ENCODE data around the gene GPSM1. TPM values are rescaled to one million over a fixed set of nuclear protein-coding genes. Genes with fewer than 3 reads are reported as not detected.

The GPSM1 gene
- total RNA-seq, 2 donors from 2014 or later, result 15.8 to 23.1 TPM

GRCh38 chr9:136329211-136329627, 1.9 kb downstream of the GPSM1 start:
- H3K27ac ChIP-seq, result no peak overlapping the region
- DNase-seq, result no peak
- intact Hi-C loops (cut with DNase I), result no loop called here

DNA sequence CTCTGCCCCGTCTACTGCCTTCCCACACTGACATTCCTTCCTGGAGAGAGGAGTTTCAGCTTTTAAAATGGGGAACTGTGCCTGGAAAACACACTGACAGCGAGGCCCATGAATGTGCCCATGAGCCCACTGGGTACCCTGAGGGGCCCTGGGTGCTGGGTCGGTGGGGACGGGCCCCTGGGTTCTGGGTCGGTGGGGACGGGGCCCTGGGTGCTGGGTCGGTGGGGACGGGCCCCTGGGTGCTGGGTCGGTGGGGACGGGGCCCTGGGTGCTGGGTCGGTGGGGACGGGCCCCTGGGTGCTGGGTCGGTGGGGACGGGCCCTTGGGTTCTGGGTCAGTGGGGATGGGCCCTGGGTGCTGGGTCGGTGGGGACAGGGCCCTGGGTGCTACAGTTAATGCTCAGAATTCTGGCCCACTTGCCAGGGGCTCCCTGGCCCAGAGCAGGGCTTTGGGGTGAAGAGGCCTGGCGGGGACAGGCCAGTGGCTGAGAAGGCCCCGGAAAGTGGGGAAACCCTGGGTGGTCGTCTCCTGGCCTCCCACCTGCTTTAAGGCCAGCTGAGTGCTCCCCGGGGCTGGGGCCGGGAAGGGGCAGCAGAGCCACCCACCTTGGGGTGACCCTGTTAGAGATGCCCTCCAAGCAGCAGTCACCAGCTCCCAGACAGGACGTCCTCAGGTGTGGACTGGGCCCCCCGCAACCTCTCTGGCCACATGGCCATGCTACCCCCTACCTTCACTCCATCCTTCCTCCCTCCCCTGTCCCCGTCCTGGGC, 2.5 kb downstream of the GPSM1 start:
- intact Hi-C loops (cut with DNase I), result loop anchor here (5.0 kb wide), 1 partner anchor 37 kb away; no protein-coding TSS in a partner anchor
- no peak for TF ChIP-seq POLR2A (IDR thresholded peaks at IDR 0.05)
- TF ChIP-seq, protein P1, sequence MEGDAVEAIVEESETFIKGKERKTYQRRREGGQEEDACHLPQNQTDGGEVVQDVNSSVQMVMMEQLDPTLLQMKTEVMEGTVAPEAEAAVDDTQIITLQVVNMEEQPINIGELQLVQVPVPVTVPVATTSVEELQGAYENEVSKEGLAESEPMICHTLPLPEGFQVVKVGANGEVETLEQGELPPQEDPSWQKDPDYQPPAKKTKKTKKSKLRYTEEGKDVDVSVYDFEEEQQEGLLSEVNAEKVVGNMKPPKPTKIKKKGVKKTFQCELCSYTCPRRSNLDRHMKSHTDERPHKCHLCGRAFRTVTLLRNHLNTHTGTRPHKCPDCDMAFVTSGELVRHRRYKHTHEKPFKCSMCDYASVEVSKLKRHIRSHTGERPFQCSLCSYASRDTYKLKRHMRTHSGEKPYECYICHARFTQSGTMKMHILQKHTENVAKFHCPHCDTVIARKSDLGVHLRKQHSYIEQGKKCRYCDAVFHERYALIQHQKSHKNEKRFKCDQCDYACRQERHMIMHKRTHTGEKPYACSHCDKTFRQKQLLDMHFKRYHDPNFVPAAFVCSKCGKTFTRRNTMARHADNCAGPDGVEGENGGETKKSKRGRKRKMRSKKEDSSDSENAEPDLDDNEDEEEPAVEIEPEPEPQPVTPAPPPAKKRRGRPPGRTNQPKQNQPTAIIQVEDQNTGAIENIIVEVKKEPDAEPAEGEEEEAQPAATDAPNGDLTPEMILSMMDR (IDR thresholded peaks at IDR 0.05), result no peak
- H3K4me1 ChIP-seq, result peaks cover 13% of the 10 kb centered on the region
- no peaks in the 10 kb centered on the region for H3K27me3 ChIP-seq
- no peak overlapping the region for H3K4me3 ChIP-seq
- H3K9me3 ChIP-seq, result no peaks in the 10 kb centered on the region
- H3K36me3 ChIP-seq (replicated peaks in 1 of 2; ENCODE audit: insufficient read depth in 1 of 2, low read depth in 2 of 2), result no peaks in the 10 kb centered on the region
- no peak for ATAC-seq
- no peak overlapping the region for H3K27ac ChIP-seq
- WGBS, 2 donors, result 85 to 90% methylated on average over 16 to 23 of the region's 23 CpGs
- no peak for DNase-seq

More at GRCh38 chr9:136329211-136329627, 1.9 kb downstream of the GPSM1 start:
- WGBS, 2 donors, result 80 to 94% methylated on average over 3 to 19 of the region's 19 CpGs
- peaks cover 13% of the 10 kb centered on the region for H3K4me1 ChIP-seq
- H3K4me3 ChIP-seq, result no peak overlapping the region
- no peaks in the 10 kb centered on the region for H3K27me3 ChIP-seq
- no peaks in the 10 kb centered on the region for H3K9me3 ChIP-seq
- no peak for ATAC-seq
- no peak for TF ChIP-seq POLR2A (IDR thresholded peaks at IDR 0.05)
- TF ChIP-seq, protein P1 (IDR thresholded peaks at IDR 0.05), result no peak
- H3K36me3 ChIP-seq (replicated peaks in 1 of 2; ENCODE audit: insufficient read depth in 1 of 2, low read depth in 2 of 2), result no peaks in the 10 kb centered on the region

GRCh38 chr9:136330406-136330990, 3.2 kb downstream of the GPSM1 start:
- Histone ChIP-seq H3K36me3 (replicated peaks in 1 of 2; ENCODE audit: insufficient read depth in 1 of 2, low read depth in 2 of 2) (no peaks in the 10 kb centered on the region), H3K9me3 (no peaks in the 10 kb centered on the region), H3K4me3 (no peak overlapping the region), H3K27ac (no peak overlapping the region), H3K4me1 (peaks cover 13% of the 10 kb centered on the region), H3K27me3 (no peaks in the 10 kb centered on the region)
- DNase-seq (no peak), ATAC-seq (no peak)
- TF ChIP-seq, protein P1 (IDR thresholded peaks at IDR 0.05), result no peak
- no peak for TF ChIP-seq POLR2A (IDR thresholded peaks at IDR 0.05)
- 77 to 88% methylated on average over 12 to 14 of the region's 14 CpGs for WGBS, 2 donors
- intact Hi-C loops (cut with DNase I), result loop anchor here (5.0 kb wide), 1 partner anchor 37 kb away; no protein-coding TSS in a partner anchor

DNA sequence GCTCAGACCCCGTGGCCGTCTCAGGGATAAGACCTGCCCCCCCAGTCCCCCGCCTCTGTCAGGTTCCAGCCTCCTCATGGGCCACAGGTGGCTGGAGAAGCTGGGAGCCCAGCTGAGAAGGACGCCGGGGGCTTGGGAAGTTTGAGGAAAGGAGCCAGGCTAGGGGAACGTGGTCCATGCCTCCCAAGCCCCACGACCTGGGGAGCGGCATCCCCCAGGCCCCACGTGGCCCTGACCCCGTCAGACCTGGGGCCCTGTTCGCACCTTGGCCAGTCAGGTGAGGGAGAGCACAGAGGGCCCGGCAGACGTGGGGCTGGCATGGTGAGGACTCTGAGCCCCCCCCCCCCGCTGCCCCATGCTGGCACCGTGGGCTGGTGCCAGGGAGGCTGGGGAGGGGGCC, 3.7 kb downstream of the GPSM1 start:
- no peaks in the 10 kb centered on the region for H3K27me3 ChIP-seq
- TF ChIP-seq POLR2A (IDR thresholded peaks at IDR 0.05), result no peak
- TF ChIP-seq, protein P1 (IDR thresholded peaks at IDR 0.05), result no peak
- ATAC-seq (no peak), DNase-seq (no peak)
- H3K4me3 ChIP-seq, result no peak overlapping the region
- peaks cover 13% of the 10 kb centered on the region for H3K4me1 ChIP-seq
- no peaks in the 10 kb centered on the region for H3K9me3 ChIP-seq
- WGBS, 2 donors, result 83 to 90% methylated on average over 2 to 15 of the region's 15 CpGs
- no peak overlapping the region for H3K27ac ChIP-seq
- intact Hi-C loops (cut with DNase I), result loop anchor here (5.0 kb wide), 1 partner anchor 36 kb away; no protein-coding TSS in a partner anchor
- no peaks in the 10 kb centered on the region for H3K36me3 ChIP-seq (replicated peaks in 1 of 2; ENCODE audit: insufficient read depth in 1 of 2, low read depth in 2 of 2)
